GM21825 (cell line): ENCODE measurements around the gene TSPEAR.

Experiments used
- ATAC-seq: cut with Tn5 transposase; IDR thresholded peaks from one replicate; pipeline ENCODE4 v1.9.1; 2021; ENCODE audit warnings: mild to moderate bottlenecking, moderate library complexity; ENCODE audit not compliant: unreplicated experiment

The TSPEAR gene

DNA sequence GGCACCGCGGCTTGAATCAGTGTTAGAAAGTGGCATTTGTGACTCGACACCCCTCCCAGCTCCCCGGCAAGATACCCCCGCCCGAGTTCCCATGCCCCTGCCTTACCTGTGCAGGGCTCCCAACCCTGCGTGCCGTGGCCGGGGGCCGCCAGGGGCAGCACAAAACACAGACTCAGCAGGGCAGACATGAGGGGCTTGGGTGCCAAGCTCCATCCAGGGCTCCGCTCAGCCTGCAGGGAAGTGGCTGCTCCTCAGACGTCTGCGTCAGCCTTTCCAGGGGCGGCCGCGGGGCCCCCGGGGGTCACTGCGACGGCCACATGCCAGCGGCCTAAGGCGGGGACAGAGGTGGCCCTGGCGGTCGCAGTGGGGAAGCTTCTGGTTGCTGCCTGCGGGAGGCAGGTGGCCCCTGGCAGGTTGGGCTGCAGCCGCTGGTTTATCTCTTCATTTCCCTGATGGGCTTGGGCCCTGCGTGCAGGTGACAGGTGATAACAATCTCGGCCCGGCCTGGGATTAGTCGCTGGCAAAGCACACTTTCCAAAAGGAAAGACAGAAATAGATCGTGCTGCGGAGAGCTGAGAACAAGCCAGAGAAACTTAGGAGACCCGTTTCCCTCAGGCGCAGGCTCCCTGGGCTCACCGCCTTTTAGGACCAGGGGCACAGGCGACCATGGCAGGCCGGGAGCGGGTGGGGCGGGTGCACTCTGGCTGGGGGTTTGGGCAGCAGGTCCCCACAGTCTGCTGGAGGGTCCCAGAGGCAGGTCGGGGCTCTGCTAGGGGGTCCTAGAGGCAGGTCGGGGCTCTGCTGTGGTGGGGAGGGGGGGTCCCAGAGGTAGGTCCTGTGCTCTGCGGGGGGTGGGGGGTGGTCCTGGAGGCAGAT, at the start of gene TSPEAR:
TSPEAR (minus strand) TSS at position 246 of the 876 bp plus-strand sequence; CDS start at position 188, 58 bp downstream.
- no peak for ATAC-seq

DNA sequence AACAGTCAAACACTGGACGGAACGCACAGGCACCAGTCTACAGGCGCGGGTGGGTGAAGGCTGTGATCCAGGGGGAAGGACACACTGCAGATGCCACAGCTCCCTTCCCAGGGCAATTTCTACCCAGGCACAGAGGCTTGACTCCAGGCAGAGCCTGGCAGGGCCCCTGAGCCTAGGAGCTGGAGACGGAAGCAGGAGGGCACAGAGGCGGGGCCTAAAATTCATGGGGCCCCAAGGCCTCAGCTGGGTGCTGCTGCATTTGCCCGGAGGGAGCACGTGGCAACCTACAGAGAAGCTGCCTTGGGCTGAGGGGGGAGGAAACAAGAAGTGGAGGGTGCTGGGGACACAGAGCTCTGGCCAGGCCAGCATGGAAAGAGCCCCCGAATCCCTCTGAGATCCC, 49.0 kb upstream of the TSPEAR start:
- no peak for ATAC-seq

DNA sequence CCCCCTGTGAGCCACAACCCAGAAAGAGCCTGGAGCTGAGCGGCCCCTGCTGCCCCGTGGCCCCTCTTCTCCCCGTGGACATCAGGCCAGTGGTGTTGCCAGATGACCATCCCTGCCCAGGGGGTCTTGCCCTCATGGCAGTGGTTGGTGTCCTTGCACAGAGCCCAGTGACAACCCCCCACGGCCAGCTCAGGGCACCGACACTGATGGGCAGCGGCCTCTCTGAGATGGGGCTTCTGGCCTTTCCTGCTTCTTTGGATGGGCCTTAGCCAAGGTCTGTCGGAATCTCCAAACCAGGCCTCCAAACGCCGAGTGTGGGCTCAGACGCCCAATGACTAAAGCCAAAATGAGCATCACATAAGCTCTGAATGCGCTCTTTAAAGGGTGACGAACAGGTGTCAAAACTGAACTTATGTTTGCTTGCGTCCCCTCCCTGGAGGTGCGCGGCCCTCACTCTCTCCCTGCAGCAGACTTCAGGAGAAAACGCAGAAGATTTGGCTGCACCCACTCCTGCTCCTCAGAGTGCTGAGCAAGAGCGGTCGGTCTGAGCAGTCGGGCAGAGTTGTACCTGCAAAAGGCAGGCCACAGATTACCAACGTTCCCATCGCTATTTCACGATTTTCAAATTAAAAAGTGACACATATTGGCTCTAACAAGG, 48.4 kb upstream of the TSPEAR start:
- ATAC-seq = no peak

DNA sequence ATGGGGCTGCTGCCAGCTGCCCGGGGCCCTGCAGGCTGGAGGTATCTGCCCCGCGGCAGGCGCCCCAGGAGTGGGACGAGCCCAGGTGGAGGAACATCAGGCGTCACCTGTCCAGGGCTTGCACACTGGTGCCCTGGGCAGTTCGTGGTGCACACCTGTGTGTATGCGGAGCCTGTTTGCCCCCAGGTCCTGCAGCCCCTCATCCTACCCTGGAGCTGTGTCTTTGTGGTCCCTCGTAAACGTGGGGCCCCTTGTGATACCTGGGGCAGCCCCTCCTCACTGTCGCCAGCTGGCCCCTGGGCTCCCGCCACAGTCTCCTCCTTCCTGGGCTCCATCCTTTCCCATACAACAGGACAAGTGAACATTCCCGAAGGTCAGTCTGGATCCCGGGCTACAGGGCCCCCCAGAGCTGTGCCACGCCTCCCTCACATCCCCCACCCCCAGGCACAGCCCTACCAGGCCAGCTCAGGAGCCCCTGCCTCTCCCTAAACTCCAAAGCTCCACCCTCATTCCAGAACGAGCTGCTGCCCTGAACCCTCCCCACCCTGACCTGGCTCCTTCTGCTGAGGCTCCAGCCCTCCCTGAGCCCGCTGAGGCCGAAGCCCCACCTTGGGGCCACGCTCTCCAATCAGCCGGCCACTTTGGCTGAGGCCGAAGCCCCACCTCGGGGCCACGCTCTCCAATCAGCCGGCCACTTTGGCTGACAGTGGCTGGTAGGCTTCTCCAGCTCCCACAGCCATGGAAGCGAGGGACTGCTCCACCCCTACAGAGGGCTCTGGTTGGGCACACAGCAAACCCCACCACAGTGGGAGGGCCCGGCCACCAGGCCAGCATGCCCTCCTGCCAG, 47.6 kb upstream of the TSPEAR start:
- ATAC-seq = no peak

DNA sequence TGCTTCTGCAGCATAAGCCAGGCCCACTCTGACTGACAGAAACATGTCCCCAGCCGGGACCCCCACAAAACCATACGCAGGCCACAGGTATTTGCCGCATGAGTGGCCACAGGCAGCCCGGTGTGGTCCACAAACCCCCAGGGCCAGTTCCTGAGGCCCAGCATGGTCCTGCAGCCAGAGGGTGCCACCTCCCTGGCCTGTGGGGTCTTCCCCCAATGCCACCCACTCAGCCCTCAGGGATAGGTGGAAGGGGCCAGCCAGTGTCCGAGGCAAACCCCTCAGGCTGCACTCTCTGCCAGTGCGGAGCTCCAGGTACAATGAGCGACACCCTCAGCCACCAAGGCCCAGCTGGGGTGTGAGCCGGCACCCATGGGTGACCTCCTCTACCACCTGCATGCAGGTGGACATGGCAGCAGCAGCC, 46.8 kb upstream of the TSPEAR start:
- ATAC-seq = no peak

DNA sequence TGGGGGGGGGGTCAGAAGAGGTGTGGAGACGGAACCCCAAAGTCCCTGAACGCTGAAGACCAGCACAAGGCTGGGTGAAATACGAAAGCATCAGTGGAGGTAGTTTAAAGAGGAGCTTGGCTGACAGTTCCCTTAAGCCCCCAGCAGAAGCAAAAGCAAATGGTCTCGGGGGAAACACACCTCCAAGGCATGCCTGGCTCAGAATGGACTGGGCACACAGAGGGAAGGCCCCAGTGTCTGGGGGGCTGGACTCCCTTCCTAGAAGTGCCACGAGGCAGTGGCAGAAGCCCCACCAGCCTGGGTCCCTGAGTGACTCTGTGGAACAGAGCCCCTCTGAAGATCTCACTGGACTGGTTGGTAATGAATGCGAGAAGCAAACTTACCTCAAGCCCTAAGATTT, 46.4 kb upstream of the TSPEAR start:
- ATAC-seq = no peak

DNA sequence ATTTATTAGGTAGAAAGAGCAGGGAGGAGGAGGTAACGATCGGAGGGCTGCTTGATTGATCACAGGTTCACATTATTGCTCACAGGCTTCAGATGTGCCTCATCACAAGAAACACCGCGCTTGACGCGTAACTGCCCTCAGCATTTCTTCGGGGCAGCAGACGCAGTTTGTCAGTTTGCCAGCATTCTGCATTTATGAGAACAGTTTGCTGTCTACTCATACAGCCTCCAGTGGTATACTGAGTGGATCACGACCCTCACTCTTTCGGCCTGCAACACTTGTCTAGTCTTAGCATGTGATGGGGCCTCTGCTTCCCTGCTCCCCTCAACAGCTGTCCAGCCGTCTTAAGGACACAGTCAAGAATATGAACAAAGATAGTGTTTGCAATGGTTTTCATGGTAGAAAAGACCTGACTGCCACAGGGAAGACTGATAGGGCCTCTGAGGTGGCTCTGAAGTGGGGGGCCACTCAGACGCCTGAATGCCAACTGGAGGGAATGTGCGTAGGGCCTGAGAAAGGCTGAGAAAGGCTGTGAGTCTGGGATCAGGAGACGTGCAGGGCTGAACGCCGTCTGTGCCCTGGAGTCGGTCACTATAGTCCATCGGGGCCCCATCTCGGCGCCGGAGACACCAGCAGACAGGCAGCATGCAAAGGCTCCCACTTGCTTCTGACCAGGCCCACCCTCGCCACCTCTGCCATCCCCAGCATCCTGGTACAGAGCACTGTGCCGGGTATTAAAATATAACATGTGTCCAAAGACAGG, 45.2 kb upstream of the TSPEAR start:
- ATAC-seq = no peak

DNA sequence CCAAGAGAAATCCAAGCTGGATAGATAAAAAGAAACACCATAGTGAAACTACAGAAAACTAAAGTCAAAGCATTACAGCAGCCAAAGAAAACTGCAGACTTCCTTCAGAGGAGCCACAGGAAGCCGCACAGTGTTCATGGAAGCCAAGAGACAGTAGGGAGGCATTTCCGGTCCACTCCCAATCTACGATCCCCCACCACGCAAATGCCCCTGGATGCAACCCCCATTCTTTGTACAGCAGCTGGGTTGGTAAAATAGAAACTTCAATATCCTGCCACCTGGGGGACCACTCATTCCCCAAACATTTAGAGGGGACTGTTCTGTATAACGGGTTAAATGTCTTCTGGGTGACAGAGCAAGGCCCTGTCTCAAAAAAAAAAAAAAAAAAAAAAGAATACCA, 43.9 kb upstream of the TSPEAR start:
- no peak for ATAC-seq

DNA sequence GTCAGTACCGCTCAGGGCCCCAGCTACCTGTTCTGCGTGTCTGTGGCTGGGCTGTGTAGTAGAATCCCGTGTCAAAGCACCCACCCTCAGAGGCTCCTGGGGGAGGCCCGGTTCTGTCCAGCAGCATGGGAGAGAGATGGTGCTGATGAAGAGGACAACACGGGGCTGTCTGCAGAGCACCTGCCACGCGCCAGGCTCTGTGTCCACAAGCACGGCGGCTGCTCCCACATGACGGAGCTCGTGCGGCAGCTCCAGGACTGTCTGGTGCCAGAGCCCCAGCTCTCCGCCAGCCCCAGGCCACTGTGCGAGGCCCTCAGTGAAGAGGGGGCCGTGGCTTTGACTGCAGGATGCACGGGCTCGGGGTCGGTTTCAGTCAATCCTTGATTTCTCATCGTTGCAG, 42.0 kb upstream of the TSPEAR start:
- no peak for ATAC-seq

DNA sequence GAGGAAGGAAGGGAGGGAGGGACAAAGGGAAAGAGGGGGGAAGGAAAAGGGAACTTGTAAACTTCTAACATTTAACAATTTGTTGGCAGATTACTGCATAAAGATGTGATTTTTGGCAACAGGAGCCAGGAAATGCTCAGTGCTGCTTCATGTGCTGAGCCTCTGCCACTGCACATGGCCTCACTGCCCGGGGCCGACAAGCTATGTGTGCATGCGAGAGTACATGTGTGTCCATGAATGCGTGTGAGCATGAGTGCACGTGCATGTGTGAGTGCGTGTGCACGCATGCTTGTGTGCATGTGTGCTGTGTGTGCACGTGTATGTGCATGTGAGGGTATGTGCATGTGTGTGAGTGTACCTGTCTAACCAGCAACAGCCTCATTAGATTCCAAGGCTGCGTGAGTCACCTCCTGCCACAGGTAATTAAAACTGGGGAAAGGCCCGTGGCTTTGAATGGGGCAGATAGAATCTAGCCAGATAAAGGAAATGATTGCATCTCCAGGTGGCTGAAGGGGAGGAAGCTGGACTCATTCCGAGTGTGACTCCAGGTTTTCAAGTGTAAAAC, 41.4 kb upstream of the TSPEAR start:
- no peak for ATAC-seq

DNA sequence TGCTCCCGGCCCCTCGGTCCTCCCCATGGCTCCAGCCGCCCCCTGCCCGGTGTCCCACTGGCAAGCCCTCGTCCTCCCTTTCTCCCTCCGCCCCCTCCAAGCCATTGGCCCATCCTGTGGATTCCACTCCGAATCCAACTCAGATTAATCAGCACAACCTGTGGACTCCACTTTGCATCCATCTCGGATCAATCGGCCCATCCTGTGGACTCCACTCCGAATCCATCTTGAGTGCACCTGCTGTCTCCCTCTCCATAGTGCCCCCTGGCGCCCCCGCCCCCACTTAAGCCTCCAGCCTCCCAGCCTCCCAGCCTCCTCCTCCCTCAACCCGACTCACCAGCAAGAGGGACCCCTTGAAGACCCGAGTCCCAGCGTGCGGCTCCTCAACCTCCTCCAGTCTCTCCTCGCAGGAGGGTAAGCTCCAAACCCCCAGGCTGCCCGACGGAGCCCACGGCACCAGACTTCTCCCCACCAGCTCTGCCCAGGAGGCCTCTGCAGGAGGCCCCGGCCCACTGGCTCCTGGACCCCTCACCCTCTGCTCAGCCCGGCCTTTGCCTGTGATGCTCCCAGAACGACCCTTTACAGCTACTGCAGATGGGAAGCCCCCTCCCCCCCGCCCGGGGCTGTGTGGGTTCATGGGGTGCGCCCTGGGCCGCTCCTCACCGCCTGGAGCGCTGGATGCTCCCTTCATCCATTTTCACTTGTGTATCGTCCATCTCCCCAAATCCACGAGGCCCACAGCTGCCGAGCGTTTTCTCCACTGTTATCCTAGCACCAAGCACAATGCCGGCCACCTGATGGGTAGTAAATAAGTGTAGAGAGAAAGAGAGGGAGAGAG, 40.6 kb upstream of the TSPEAR start:
- ATAC-seq = no peak

DNA sequence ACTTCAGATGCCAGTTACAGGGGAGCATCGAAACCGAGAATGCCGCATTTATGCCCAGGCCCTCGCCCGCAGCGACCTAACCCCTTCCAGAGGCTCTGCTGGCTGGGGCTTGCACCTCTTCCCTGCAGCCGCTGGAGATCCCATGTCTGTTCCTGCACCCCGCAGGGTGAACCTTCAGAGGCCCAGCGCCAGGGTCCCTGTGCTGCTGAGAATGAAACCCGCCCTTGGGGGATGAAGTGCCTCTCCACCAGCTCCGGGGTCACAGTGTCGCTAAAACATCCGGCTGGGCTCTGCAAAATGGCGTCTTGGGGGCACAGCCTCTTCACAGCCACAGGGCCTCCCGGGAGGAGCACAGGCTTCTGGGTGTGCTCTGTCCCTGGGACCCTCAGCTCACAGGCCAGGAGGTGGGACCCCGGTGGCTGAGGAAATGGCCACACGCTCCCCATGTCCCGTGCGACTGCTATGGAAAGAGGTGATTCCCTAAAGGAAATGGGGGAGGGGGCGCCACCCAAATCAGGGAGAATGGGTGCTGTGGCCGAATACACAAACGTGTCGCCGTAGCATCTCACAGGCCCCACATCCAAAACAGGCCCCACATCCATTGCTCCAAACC, 39.9 kb upstream of the TSPEAR start:
- no peak for ATAC-seq

DNA sequence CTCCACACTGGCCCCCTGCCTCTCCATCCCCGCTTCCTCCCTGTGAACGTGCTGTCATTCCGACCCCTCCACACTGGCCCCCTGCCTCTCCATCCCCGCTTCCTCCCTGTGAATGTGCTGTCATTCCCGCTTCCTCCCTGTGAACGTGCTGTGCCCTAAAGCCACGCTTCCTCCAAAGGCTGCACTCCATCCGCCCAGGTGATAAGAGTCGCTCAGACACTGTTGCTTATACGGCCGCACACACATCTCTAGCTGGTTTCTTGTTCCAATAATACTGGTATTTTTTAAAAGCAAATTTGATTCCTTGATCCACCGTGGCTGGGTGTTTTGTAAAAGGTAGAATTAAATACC, 39.3 kb upstream of the TSPEAR start:
- no peak for ATAC-seq

DNA sequence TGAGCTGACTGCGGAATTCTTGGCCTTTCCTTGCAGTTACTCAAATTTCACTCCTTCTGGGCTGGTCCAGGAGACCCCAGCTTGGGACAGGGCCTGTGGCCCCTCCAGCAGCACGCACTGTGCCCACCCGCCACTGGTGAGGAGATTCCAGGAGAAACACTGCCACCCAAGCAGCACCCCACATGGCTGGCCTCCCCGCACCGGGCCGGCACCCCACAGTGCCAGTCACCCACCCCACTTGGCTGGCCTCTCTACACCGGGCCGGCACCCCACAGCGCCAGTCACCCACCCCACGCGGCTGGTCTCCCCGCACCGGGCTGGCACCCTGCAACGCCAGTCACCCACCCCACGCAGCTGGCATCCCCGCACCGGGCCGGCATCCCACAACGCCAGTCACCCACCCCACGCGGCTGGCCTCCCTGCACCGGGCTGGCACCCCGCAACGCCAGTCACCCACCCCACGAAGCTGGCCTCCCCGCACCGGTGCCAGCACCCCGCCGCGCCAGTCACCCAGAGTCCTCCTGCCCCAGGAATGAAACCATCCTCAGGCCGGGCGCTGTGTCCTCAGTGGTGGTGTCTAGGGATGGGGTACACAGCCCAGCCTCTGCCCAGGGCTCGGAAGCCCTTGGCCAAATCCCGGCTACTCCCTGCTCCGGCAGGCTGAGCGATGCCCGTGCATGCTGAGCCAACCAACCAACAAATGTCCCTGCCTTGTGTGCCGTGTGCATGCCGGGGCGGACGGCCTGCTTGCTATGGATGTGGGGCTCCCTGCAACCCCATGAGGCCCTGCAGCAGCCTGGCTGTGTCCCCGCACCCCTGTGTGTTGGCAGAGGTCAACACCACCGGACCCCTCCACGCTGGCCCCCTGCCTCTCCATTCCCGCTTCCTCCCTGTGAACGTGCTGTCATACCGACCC, 38.6 kb upstream of the TSPEAR start:
- no peak for ATAC-seq

DNA sequence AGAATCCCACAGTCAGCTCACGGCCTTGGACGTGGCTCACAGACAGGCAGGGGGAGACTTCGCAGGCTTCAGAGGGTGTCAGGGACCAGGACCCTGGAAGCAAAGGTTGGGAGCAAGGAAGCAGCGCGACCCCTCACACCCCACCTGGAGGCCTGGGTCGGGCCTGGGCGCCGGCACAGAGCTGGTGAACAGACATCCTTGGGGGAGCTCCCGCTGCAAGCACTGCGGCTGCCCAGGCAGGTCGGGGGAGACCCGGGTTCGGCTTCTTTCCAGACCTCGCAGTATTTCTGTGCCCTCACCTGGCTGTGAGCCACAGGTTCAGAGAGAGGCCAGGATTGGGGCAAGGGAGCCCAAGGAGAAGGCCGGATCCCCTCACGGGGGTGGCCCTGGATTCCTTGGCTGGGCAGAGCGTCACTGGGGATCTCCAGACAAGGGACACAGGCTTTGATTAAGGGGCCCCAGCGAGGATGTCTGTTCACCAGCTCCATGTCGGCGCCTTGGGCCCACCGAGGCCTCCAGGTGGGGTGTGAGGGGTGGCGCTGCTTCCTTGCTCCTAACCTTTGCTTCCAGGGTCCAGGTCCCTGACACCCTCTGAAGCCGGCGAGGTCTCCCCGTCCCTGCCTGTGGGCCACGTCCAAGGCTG, 37.9 kb upstream of the TSPEAR start:
- ATAC-seq = no peak

DNA sequence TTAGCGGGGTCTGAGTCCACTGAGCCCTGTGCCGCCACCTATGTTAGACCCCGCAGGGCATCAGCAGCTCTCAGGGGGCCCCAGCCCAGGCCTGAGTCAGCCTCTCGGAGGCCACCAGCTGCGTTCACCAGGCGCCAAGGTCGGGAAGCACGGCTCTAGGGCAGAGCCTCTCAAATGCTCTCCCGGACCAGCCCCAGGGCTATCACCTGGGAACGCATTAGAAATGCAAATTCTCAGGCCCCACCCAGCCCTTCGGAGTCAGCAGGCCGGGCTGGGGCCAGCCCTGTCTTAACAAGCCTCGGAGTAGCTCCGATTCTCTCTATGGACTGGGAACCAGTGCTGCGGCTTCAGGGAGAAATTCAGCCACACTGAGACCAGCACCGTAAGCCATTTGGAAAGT, 37.2 kb upstream of the TSPEAR start:
- ATAC-seq = no peak

DNA sequence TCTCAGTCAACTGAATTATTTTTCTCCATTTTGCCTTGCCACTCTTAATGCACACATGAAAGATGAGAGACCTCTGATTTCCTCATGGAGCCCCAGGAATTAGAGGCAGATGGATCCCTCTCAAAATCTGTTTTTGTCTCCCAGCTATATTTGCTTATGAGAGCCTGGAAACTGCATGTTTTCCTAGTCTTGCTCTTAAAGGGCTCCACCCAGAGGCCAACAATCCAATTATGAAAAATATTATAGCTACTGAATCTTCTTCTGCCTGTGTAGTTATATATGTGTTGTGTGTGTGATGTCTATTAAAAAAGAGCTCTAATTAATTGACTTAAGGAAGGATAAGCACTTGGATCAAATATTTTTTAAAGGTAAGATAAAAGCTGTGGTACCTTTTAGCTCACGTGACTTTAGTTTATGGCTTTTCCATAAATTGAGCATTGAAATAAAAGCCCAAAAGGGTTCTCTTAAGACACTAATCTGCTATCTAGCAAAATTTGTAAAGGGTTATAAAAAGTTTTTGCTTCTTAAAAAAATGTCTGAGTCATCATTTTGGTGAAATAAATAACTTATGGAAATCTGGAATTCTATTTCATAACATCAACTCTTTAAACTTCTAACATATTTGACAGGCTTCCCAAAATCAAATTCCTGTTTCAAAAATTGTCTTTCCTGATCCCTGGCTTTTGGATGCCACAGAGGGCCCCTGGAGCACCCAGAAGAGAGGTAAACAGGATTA, 31.2 kb upstream of the TSPEAR start:
- ATAC-seq = no peak
